OCI-LY3 (cell line): Measurements from ENCODE around the gene TOMM22.

Source experiments
- H2AFZ ChIP-seq: fragments of 200-600, 300-600 bp; shearing (Covaris generic); 2 replicates; pipeline ENCODE4 v1.6.0; 2014; ENCODE audit warnings: antibody characterized with exemption, low read depth, low read length
- H3K27ac ChIP-seq: fragments of 200-600, 300-600 bp; sonication (generic); 2 replicates; pipeline ENCODE4 v1.5.1; 2014; ENCODE audit warnings: mild to moderate bottlenecking, low read length, moderate library complexity, mixed read lengths
- H3K27me3 ChIP-seq: fragments of 200-600, 300-600 bp; sonication (generic); 2 replicates; pipeline ENCODE4 v1.6.1; 2014; ENCODE audit warnings: low read depth, low read length, mixed read lengths
- H3K36me3 ChIP-seq: fragments of 200-600, 300-600 bp; sonication (generic); replicated peaks from 2 replicates; pipeline ENCODE3; 2014; ENCODE audit warnings: low read depth, low read length, mixed read lengths
- H3K4me1 ChIP-seq: fragments of 300-600, 200-600 bp; sonication (generic); 2 replicates; pipeline ENCODE4 v1.6.1; 2014; ENCODE audit warnings: low read length, mixed read lengths
- H3K4me2 ChIP-seq: fragments of 200-600, 300-600 bp; sonication (generic); 2 replicates; pipeline ENCODE4 v1.6.1; 2014; ENCODE audit warnings: low read length, mixed read lengths
- H3K4me3 ChIP-seq: fragments of 300-600, 200-600 bp; sonication (generic); 2 replicates; pipeline ENCODE4 v1.5.1; 2014; ENCODE audit warnings: antibody characterized with exemption, mild to moderate bottlenecking, low read length, moderate library complexity
- H3K79me2 ChIP-seq: fragments of 300-600, 200-600 bp; shearing (Covaris generic); 2 replicates; pipeline ENCODE4 v1.6.1; 2014; ENCODE audit warnings: mild to moderate bottlenecking, low read length, mixed read lengths
- H3K9ac ChIP-seq: fragments of 300-600, 200-600 bp; shearing (Covaris generic); 2 replicates; pipeline ENCODE4 v1.6.0; 2014; ENCODE audit warnings: mild to moderate bottlenecking, low read length, moderate library complexity
- H3K9me3 ChIP-seq: fragments of 200-600, 300-600 bp; shearing (Covaris generic); 2 replicates; pipeline ENCODE4 v1.6.1; 2014; ENCODE audit warnings: low read length, mixed read lengths; ENCODE audit not compliant: insufficient read depth
- H4K20me1 ChIP-seq: fragments of 200-600, 300-600 bp; sonication (generic); 2 replicates; pipeline ENCODE4 v1.6.1; 2016; ENCODE audit warnings: low read length, mixed read lengths; ENCODE audit not compliant: insufficient read depth
- EZH2phosphoT487 ChIP-seq: fragments of 200-600 bp; shearing (Covaris generic); IDR thresholded peaks from 2 replicates; pipeline ENCODE4 v1.6.1; 2018; ENCODE audit warnings: antibody characterized with exemption, mixed run types, low read depth
- TF ChIP-seq, protein P1 (sequence below): fragments of 200-600, 300-600 bp; sonication (generic); IDR thresholded peaks from 2 replicates; pipeline ENCODE4 v1.5.1; 2014; ENCODE audit warnings: antibody characterized with exemption, low read length, low read depth

Gene TOMM22

GRCh38 chr22:38707984-38708383, 26.2 kb downstream of the TOMM22 start:
- H3K4me1 ChIP-seq = peaks cover 36% of the 10 kb centered on the region
- no peak overlapping the region for H3K27ac ChIP-seq
- peak overlapping the region; percentile 89 for H3K4me3 ChIP-seq

DNA sequence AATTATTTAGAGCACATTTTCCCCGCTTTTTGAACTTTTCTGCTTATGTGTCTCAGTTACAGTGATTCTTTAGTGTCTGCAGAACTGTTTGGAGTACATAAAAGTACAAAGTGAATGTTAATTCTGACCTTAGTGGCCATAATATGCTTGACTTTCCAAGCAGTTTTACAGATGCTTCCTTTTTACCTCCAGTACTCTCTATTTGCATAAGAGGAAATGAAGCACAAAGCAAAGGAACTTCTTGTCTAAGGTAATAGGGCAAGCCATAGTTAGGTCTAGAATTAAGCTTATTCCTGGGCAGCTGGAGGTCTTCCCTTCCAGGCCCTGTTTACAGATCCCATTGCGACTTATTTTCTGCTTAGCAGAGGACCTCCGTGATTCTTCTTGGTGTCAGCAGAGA, 27.5 kb downstream of the TOMM22 start:
- Histone ChIP-seq H4K20me1 (peaks cover 75% of the 10 kb centered on the region), H3K9me3 (no peaks in the 10 kb centered on the region), H3K36me3 (peaks cover 37% of the 10 kb centered on the region), H3K4me1 (peaks cover 36% of the 10 kb centered on the region), H3K4me3 (peak overlapping the region; percentile 13; the same call in 1 of the 2 replicates), H3K4me2 (peak overlapping the region; percentile 40), H3K27me3 (no peaks in the 10 kb centered on the region), H3K27ac (no peak overlapping the region), H2AFZ (no peak overlapping the region), H3K9ac (no peak overlapping the region), H3K79me2 (peaks cover 86% of the 10 kb centered on the region)
- TF ChIP-seq, protein P1, sequence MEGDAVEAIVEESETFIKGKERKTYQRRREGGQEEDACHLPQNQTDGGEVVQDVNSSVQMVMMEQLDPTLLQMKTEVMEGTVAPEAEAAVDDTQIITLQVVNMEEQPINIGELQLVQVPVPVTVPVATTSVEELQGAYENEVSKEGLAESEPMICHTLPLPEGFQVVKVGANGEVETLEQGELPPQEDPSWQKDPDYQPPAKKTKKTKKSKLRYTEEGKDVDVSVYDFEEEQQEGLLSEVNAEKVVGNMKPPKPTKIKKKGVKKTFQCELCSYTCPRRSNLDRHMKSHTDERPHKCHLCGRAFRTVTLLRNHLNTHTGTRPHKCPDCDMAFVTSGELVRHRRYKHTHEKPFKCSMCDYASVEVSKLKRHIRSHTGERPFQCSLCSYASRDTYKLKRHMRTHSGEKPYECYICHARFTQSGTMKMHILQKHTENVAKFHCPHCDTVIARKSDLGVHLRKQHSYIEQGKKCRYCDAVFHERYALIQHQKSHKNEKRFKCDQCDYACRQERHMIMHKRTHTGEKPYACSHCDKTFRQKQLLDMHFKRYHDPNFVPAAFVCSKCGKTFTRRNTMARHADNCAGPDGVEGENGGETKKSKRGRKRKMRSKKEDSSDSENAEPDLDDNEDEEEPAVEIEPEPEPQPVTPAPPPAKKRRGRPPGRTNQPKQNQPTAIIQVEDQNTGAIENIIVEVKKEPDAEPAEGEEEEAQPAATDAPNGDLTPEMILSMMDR = no peak
- no peak for TF ChIP-seq EZH2phosphoT487

More at GRCh38 chr22:38707984-38708383, 26.2 kb downstream of the TOMM22 start:
- peaks cover 64% of the 10 kb centered on the region for H4K20me1 ChIP-seq
- H3K27me3 ChIP-seq = no peaks in the 10 kb centered on the region
- no peak overlapping the region for H2AFZ ChIP-seq
- no peaks in the 10 kb centered on the region for H3K9me3 ChIP-seq
- H3K4me2 ChIP-seq = peak overlapping the region; percentile 88
- H3K9ac ChIP-seq = no peak overlapping the region
- peaks cover 37% of the 10 kb centered on the region for H3K36me3 ChIP-seq
- no peak for TF ChIP-seq EZH2phosphoT487
- TF ChIP-seq, protein P1 = no peak
- peaks cover 72% of the 10 kb centered on the region for H3K79me2 ChIP-seq

- Histone ChIP-seq H3K27me3 (no peaks in the 10 kb centered on the region), H3K79me2 (peaks cover 96% of the 10 kb centered on the region), H4K20me1 (peaks cover 85% of the 10 kb centered on the region), H3K9ac (no peak overlapping the region), H3K4me3 (no peak overlapping the region), H3K36me3 (peaks cover 40% of the 10 kb centered on the region), H3K4me1 (peaks cover 30% of the 10 kb centered on the region), H3K9me3 (no peaks in the 10 kb centered on the region), H2AFZ (no peak overlapping the region), H3K4me2 (no peak overlapping the region), H3K27ac (no peak overlapping the region)
- TF ChIP-seq EZH2phosphoT487 = no peak
- TF ChIP-seq, protein P1 = no peak
These were observed 28.6 kb downstream of the TOMM22 start for GRCh38 chr22:38710351-38710750.

- H3K4me1 ChIP-seq = peaks cover 30% of the 10 kb centered on the region
- peaks cover 91% of the 10 kb centered on the region for H4K20me1 ChIP-seq
These were observed 29.1 kb downstream of the TOMM22 start for GRCh38 chr22:38710866-38711265.

More at GRCh38 chr22:38710866-38711265, 29.1 kb downstream of the TOMM22 start:
- no peak overlapping the region for H2AFZ ChIP-seq
- no peak overlapping the region for H3K4me3 ChIP-seq
- H3K36me3 ChIP-seq = peaks cover 45% of the 10 kb centered on the region
- H3K9ac ChIP-seq = no peak overlapping the region
- H3K79me2 ChIP-seq = peaks cover 100% of the 10 kb centered on the region
- no peaks in the 10 kb centered on the region for H3K27me3 ChIP-seq
- no peak overlapping the region for H3K4me2 ChIP-seq
- H3K27ac ChIP-seq = no peak overlapping the region
- H3K9me3 ChIP-seq = no peaks in the 10 kb centered on the region
- no peak for TF ChIP-seq EZH2phosphoT487
- TF ChIP-seq, protein P1 = no peak
